HCT116 (cell line): ENCODE results near the gene DNAJC5G.

Experiments
- EZH2 ChIP-seq: fragments of 200-600 bp; sonication (generic); IDR thresholded peaks from 2 replicates; pipeline ENCODE4 v1.6.1; 2017; ENCODE audit warnings: antibody characterized with exemption, mixed run types
- FOSL1 ChIP-seq: IDR thresholded peaks from 2 replicates; pipeline ENCODE4 v1.6.1; 2012; ENCODE audit warnings: low read depth
- MAX ChIP-seq: IDR thresholded peaks from 2 replicates; pipeline ENCODE4 v1.6.1; 2012
- POLR2AphosphoS5 ChIP-seq: IDR thresholded peaks from 2 replicates; pipeline ENCODE4 v1.6.1; 2011; ENCODE audit warnings: mild to moderate bottlenecking, low read depth, low read length, moderate library complexity
- RAD21 ChIP-seq: IDR thresholded peaks from 2 replicates; pipeline ENCODE4 v1.6.1; 2012; ENCODE audit warnings: low read depth, mild to moderate bottlenecking
- ZNF274 ChIP-seq: fragments of 200-500 bp; sonication (Bioruptor generic); IDR thresholded peaks from 2 replicates; pipeline ENCODE4 v1.6.1; 2014; ENCODE audit warnings: mild to moderate bottlenecking, low read depth, low read length, inconsistent platforms
- TF ChIP-seq, protein P1 (sequence below), 3 experiments: fragments of 200-600 bp in 1 of 3; sonication (generic) in 1 of 3; IDR thresholded peaks in 2 of 3; conservative IDR thresholded peaks in 1 of 3; 2 replicates each; pipeline ENCODE4 v1.5.1; 2012 to 2017; ENCODE audit warnings: low read depth in 2 of 3, low read length in 2 of 3, antibody characterized with exemption in 1 of 3, borderline replicate concordance in 1 of 3, control low read depth in 1 of 3, mild to moderate bottlenecking in 1 of 3, mixed read lengths in 1 of 3, mixed run types in 1 of 3, moderate library complexity in 1 of 3; ENCODE audit not compliant: insufficient read depth in 1 of 3

DNA sequence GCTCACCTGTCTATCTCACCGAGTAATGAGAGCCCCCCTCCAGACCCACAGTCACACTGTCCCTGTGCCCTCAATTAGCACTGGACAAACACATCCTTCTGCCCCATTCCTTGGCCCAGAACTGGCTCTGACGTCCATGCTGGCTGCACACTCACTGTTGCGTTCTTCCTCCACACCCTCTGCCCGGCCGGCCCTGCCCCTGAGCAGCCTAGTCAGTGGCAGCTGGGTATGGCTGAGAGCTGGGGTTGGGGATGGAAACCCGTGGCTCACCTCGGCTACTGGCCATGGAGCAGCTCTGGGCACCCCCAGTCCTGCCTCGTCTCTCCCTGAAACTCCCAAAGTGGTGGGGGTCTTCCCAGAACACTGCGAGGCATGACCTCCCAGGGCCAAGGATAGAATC is 39.5 kb downstream of the DNAJC5G start:
- TF ChIP-seq RAD21, result no peak
- no peak for TF ChIP-seq ZNF274
- TF ChIP-seq MAX, result no peak
- TF ChIP-seq, protein P1, sequence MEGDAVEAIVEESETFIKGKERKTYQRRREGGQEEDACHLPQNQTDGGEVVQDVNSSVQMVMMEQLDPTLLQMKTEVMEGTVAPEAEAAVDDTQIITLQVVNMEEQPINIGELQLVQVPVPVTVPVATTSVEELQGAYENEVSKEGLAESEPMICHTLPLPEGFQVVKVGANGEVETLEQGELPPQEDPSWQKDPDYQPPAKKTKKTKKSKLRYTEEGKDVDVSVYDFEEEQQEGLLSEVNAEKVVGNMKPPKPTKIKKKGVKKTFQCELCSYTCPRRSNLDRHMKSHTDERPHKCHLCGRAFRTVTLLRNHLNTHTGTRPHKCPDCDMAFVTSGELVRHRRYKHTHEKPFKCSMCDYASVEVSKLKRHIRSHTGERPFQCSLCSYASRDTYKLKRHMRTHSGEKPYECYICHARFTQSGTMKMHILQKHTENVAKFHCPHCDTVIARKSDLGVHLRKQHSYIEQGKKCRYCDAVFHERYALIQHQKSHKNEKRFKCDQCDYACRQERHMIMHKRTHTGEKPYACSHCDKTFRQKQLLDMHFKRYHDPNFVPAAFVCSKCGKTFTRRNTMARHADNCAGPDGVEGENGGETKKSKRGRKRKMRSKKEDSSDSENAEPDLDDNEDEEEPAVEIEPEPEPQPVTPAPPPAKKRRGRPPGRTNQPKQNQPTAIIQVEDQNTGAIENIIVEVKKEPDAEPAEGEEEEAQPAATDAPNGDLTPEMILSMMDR (IDR thresholded peaks at IDR 0.05 in 2 of 3, conservative IDR thresholded peaks at IDR 0.05 in 1 of 3; ENCODE audit: borderline replicate concordance in 1 of 3, insufficient read depth in 1 of 3, low read depth in 2 of 3, low read length in 2 of 3), result no peak
- TF ChIP-seq EZH2, result no peak
- no peak for TF ChIP-seq POLR2AphosphoS5
- no peak for TF ChIP-seq FOSL1
